GM12878 (cell line): Measurements from ENCODE around the gene AMOTL1. TPM values are rescaled to one million over a fixed set of nuclear protein-coding genes. Genes with fewer than 3 reads are reported as not detected.

ENCODE experiments used
- ATAC-seq: fragments of 200-7000 bp; cut with Tn5 transposase; 3 replicates; pipeline ENCODE4 v1.9.1; 2020; ENCODE audit warnings: mild to moderate bottlenecking, moderate library complexity
- BruUV-seq: library from RNA; stranded (reverse); fragments of 400-500 nt; replicated peaks from 2 replicates; lab custom pipeline; 2021; lab: Mats Ljungman, UMichigan
- CTCF ChIA-PET: fragments of 300-600 bp; sonication (Branson Sonifier 250); formaldehyde crosslinking; extraction: SDS; loops from one replicate; lab custom pipeline; 2021; ENCODE audit warnings: inconsistent platforms; lab: Yijun Ruan, JAX
- POLR2A ChIA-PET: fragments of 350-600 bp; formaldehyde crosslinking; extraction: SDS; loops from one replicate; lab custom pipeline; 2021; ENCODE audit warnings: inconsistent platforms; lab: Charles Lee
- RAD21 ChIA-PET: fragments of 300-600 bp; sonication (Branson Sonifier 250); formaldehyde crosslinking; loops from one replicate; lab custom pipeline; 2023; ENCODE audit warnings: antibody characterized with exemption; ENCODE audit not compliant: unreplicated experiment; lab: Charles Lee
- SMC1A ChIA-PET: fragments of 300-600 bp; sonication (Branson Sonifier 250); formaldehyde crosslinking; loops from one replicate; lab custom pipeline; 2023; ENCODE audit not compliant: unreplicated experiment, uncharacterized antibody; lab: Charles Lee
- DNase-seq: peaks from one replicate; pipeline ENCODE4 v3.0.0-alpha.2; 2011; ENCODE audit warnings: low read depth, low spot score
- FAIRE-seq: peaks from 3 replicates; lab custom pipeline; 2011; peaks lifted over from hg19 to GRCh38; lab: Jason Lieb, UNC
- H2AFZ ChIP-seq: 2 replicates; pipeline ENCODE4 v1.6.0; 2011; ENCODE audit warnings: low read depth, low read length, control low read depth; ENCODE audit not compliant: control insufficient read depth
- H3K27ac ChIP-seq: 2 replicates; pipeline ENCODE4 v1.5.1; 2011; ENCODE audit warnings: control low read depth; ENCODE audit not compliant: control insufficient read depth, insufficient read depth
- H3K27me3 ChIP-seq, 2 experiments: replicated peaks in 1 of 2; 2 replicates each; pipeline versions ENCODE4 v1.6.0 to v1.6.1; 2011; ENCODE audit warnings: low read length in 1 of 2; ENCODE audit not compliant: control insufficient read depth in 2 of 2, insufficient read depth in 2 of 2
- H3K36me3 ChIP-seq, 2 experiments: 2 replicates each; pipeline ENCODE4 v1.5.1; 2011; ENCODE audit warnings: low read length in 1 of 2; ENCODE audit not compliant: control insufficient read depth in 2 of 2, insufficient read depth in 2 of 2
- H3K4me1 ChIP-seq: 2 replicates; pipeline ENCODE4 v1.6.1; 2011; ENCODE audit warnings: mild to moderate bottlenecking, low read length, moderate library complexity, mixed read lengths; ENCODE audit not compliant: control insufficient read depth, insufficient read depth
- H3K4me2 ChIP-seq: 2 replicates; pipeline ENCODE4 v1.6.0; 2011; ENCODE audit warnings: control low read depth; ENCODE audit not compliant: control insufficient read depth, insufficient read depth
- H3K4me3 ChIP-seq: fragments of 200-600 bp; sonication (generic); 2 replicates; pipeline ENCODE4 v1.5.1; 2016
- H3K79me2 ChIP-seq: 2 replicates; pipeline ENCODE4 v1.6.0; 2011; ENCODE audit warnings: low read length; ENCODE audit not compliant: control insufficient read depth, insufficient read depth
- H3K9ac ChIP-seq: 2 replicates; pipeline ENCODE4 v1.8.0; 2011; ENCODE audit warnings: low read length, control low read depth, mixed read lengths; ENCODE audit not compliant: control insufficient read depth, insufficient read depth
- H3K9me3 ChIP-seq: replicated peaks from 3 replicates; pipeline ENCODE4 v1.5.1; 2011; ENCODE audit warnings: mild to moderate bottlenecking, low read length; ENCODE audit not compliant: control insufficient read depth, insufficient read depth
- H4K20me1 ChIP-seq: 2 replicates; pipeline ENCODE4 v1.6.0; 2011; ENCODE audit not compliant: control insufficient read depth, insufficient read depth
- GATAD2B ChIP-seq: fragments of 450-650 bp; conservative IDR thresholded peaks from 2 replicates; pipeline ENCODE4 v1.6.1; 2017; ENCODE audit warnings: low read depth, mild to moderate bottlenecking, moderate library complexity
- HDAC6 ChIP-seq: fragments of 200-600 bp; sonication (generic); IDR thresholded peaks from one replicate; pipeline ENCODE4 v1.8.0; 2017; ENCODE audit warnings: antibody characterized with exemption; ENCODE audit not compliant: unreplicated experiment
- NRF1 ChIP-seq: conservative IDR thresholded peaks from 2 replicates; pipeline ENCODE4 v1.6.1; 2011; ENCODE audit warnings: mild to moderate bottlenecking, low read depth, low read length, improper control_type of control experiment
- PAX5 ChIP-seq: IDR thresholded peaks from 2 replicates; pipeline ENCODE4 v1.6.1; 2011; ENCODE audit warnings: low read depth, low read length, borderline replicate concordance
- PAX8 ChIP-seq: fragments of 450-650 bp; IDR thresholded peaks from 2 replicates; pipeline ENCODE4 v1.6.1; 2017; ENCODE audit warnings: mild to moderate bottlenecking, moderate library complexity
- PML ChIP-seq: IDR thresholded peaks from 2 replicates; pipeline ENCODE4 v1.6.1; 2012; ENCODE audit warnings: low read length, inconsistent platforms
- POU2F2 ChIP-seq: IDR thresholded peaks from 3 replicates; pipeline ENCODE4 v1.6.1; 2011; ENCODE audit warnings: low read depth, mild to moderate bottlenecking, low read length, borderline replicate concordance
- RB1 ChIP-seq: fragments of 450-650 bp; formaldehyde crosslinking; IDR thresholded peaks from 2 replicates; pipeline ENCODE4 v1.6.1; 2017; ENCODE audit warnings: mild to moderate bottlenecking, borderline replicate concordance
- SPI1 ChIP-seq: IDR thresholded peaks from 2 replicates; pipeline ENCODE4 v1.6.1; 2011; ENCODE audit warnings: low read depth, mild to moderate bottlenecking, low read length, moderate library complexity, borderline replicate concordance; ENCODE audit not compliant: insufficient read depth
- STAT1 ChIP-seq: fragments of 450-650 bp; conservative IDR thresholded peaks from 2 replicates; pipeline ENCODE4 v1.6.1; 2014; ENCODE audit warnings: antibody characterized with exemption, mild to moderate bottlenecking
- TCF12 ChIP-seq: IDR thresholded peaks from 2 replicates; pipeline ENCODE4 v1.6.1; 2011; ENCODE audit warnings: low read depth, mild to moderate bottlenecking, low read length
- TCF7 ChIP-seq: IDR thresholded peaks from 2 replicates; pipeline ENCODE4 v1.6.1; 2014; ENCODE audit warnings: antibody characterized with exemption, borderline replicate concordance
- WRNIP1 ChIP-seq: IDR thresholded peaks from 2 replicates; pipeline ENCODE4 v1.6.1; 2011; ENCODE audit warnings: low read depth, low read length, improper control_type of control experiment, borderline replicate concordance
- ZSCAN29 ChIP-seq: fragments of 450-650 bp; IDR thresholded peaks from 2 replicates; pipeline ENCODE4 v1.6.1; 2017; ENCODE audit warnings: mild to moderate bottlenecking, moderate library complexity
- WGBS: methylation state at CpG from one replicate; pipeline ENCODE4 v1.1.6; 2016; ENCODE audit warnings: low lambda C conversion rate; ENCODE audit not compliant: insufficient replicate concordance, insufficient coverage; ENCODE audit errors: missing lambda C conversion rate; 5-methylcytosine and 5-hydroxymethylcytosine counted together
- in situ Hi-C: fragments of 300-500 bp; cut with MboI; formaldehyde crosslinking; loops from 9 replicates; pipeline ENCODE4 v1.14.3; 2018; ENCODE audit warnings: mixed read lengths
- intact Hi-C: fragments of 100-400 bp; cut with micrococcal nuclease; formaldehyde crosslinking; loops from one replicate; pipeline ENCODE4 v1.14.2; 2022; ENCODE audit not compliant: unreplicated experiment
- polyA plus RNA-seq, 11 experiments: library from polyadenylated mRNA; depleted of rRNA in 4 of 11; unstranded in 6 of 11; stranded (reverse) in 5 of 11; fragments of >200 nt; fragmentation: Nextera tagmentation in 4 of 11; fragmentation: Illumina TruSeq in 1 of 11; extraction: Ambion mirVana in 4 of 11; extraction: Trizol in 1 of 11; gene quantifications; 1 replicate in 1 of 11; 2 replicates in 10 of 11; pipeline versions ENCODE4 v1.2.1 to v1.2.3, GENCODE V29; 2011 to 2016; ENCODE audit warnings: inconsistent platforms in 2 of 11, missing spikeins in 2 of 11, low read depth in 1 of 11
- total RNA-seq, 4 experiments: library from RNA; depleted of rRNA in 3 of 4; stranded (reverse); fragments of >200 nt in 3 of 4; fragmentation: Illumina TruSeq in 1 of 4; extraction: Trizol in 1 of 4; gene quantifications; 2 replicates each; pipeline versions ENCODE4 v1.2.1 to v1.2.3, GENCODE V29; 2013 to 2021
- TF ChIP-seq, protein P1 (sequence below): fragments of 450-650 bp; IDR thresholded peaks from 2 replicates; pipeline ENCODE4 v1.6.1; 2017; ENCODE audit warnings: mild to moderate bottlenecking, low read depth, inconsistent platforms; ENCODE audit not compliant: poor library complexity, severe bottlenecking
- TF ChIP-seq, protein P2 (sequence below): fragments of 450-650 bp; IDR thresholded peaks from 2 replicates; pipeline ENCODE4 v1.6.1; 2017; ENCODE audit warnings: antibody characterized with exemption, mild to moderate bottlenecking, moderate library complexity

AMOTL1 gene
- total and polyA plus RNA-seq, 10 of the 15 experiments (the other 5 are each of a cell fraction or from before 2014, with no cell fraction given) = under 0.01 to 0.41 (median 0.01) TPM; not detected in 7

DNA sequence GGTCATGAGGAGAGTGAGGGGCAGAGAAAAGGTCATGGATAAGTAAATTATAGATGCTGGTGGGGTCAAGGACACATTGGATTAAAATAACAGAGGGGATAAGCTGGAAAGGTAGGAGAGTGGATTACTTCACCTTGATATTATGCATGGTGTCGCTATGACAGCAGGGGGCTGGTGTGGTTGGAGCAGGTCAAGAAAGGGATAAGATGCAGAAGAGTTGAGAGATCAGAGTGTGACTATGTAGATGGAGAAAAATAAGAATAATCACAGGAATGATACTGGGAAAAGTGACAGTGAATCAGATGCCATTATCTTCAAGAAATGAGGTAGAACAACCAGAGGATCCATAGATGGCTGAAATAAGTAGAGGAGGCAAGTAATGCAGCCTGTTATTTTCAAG is 29.4 kb upstream of the AMOTL1 start:
- in situ Hi-C loops (no loop called here), intact Hi-C loops (no loop called here)
- BruUV-seq = no TSS peak
- TF ChIP-seq, protein P1, sequence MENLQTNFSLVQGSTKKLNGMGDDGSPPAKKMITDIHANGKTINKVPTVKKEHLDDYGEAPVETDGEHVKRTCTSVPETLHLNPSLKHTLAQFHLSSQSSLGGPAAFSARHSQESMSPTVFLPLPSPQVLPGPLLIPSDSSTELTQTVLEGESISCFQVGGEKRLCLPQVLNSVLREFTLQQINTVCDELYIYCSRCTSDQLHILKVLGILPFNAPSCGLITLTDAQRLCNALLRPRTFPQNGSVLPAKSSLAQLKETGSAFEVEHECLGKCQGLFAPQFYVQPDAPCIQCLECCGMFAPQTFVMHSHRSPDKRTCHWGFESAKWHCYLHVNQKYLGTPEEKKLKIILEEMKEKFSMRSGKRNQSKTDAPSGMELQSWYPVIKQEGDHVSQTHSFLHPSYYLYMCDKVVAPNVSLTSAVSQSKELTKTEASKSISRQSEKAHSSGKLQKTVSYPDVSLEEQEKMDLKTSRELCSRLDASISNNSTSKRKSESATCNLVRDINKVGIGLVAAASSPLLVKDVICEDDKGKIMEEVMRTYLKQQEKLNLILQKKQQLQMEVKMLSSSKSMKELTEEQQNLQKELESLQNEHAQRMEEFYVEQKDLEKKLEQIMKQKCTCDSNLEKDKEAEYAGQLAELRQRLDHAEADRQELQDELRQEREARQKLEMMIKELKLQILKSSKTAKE = no peak
- TF ChIP-seq PAX5 (no peak), NRF1 (no peak), POU2F2 (no peak), GATAD2B (no peak), ZSCAN29 (no peak), TCF12 (no peak), PML (no peak), RB1 (no peak), HDAC6 (no peak), TCF7 (no peak), PAX8 (no peak), SPI1 (no peak), WRNIP1 (no peak), STAT1 (no peak)
- TF ChIP-seq, protein P2, sequence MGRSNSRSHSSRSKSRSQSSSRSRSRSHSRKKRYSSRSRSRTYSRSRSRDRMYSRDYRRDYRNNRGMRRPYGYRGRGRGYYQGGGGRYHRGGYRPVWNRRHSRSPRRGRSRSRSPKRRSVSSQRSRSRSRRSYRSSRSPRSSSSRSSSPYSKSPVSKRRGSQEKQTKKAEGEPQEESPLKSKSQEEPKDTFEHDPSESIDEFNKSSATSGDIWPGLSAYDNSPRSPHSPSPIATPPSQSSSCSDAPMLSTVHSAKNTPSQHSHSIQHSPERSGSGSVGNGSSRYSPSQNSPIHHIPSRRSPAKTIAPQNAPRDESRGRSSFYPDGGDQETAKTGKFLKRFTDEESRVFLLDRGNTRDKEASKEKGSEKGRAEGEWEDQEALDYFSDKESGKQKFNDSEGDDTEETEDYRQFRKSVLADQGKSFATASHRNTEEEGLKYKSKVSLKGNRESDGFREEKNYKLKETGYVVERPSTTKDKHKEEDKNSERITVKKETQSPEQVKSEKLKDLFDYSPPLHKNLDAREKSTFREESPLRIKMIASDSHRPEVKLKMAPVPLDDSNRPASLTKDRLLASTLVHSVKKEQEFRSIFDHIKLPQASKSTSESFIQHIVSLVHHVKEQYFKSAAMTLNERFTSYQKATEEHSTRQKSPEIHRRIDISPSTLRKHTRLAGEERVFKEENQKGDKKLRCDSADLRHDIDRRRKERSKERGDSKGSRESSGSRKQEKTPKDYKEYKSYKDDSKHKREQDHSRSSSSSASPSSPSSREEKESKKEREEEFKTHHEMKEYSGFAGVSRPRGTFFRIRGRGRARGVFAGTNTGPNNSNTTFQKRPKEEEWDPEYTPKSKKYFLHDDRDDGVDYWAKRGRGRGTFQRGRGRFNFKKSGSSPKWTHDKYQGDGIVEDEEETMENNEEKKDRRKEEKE = no peak
- no peaks in the 10 kb centered on the region for H4K20me1 ChIP-seq
- ATAC-seq = no peak
- ChIA-PET RAD21 (no interaction called here), SMC1A (no interaction called here), POLR2A (no interaction called here), CTCF (no interaction called here)
- DNase-seq = no peak
- no peak overlapping the region for H2AFZ ChIP-seq
- H3K36me3 ChIP-seq = no peaks in the 10 kb centered on the region
- no peak overlapping the region for H3K4me3 ChIP-seq
- WGBS = 92% methylated on average over 1 of the region's 1 CpG
- peaks cover 10 to 12% of the 10 kb centered on the region in 2 experiments for H3K27me3 ChIP-seq
- no peak overlapping the region for H3K27ac ChIP-seq
- H3K9ac ChIP-seq = no peak overlapping the region
- no peaks in the 10 kb centered on the region for H3K9me3 ChIP-seq
- FAIRE-seq = no peak
- H3K4me2 ChIP-seq = no peak overlapping the region
- H3K4me1 ChIP-seq = no peaks in the 10 kb centered on the region
- H3K79me2 ChIP-seq = no peaks in the 10 kb centered on the region
